Kidney (tissue), 14 donors: Measurements from ENCODE around the gene TPSB2. TPM values are rescaled to one million over a fixed set of nuclear protein-coding genes. Genes with fewer than 3 reads are reported as not detected.

Experiments
- DNase-seq, 5 donors: peaks; one replicate each; pipeline ENCODE4 v3.0.0-alpha.2; 2013 to 2020
- FAIRE-seq: peaks from 2 replicates; lab custom pipeline; 2012; peaks lifted over from hg19 to GRCh38; lab: Jason Lieb, UNC
- H3K27ac ChIP-seq, 2 donors: one replicate each; pipeline ENCODE4 v1.7.0; 2013; ENCODE audit warnings: low read depth in 2 of 2, low read length in 2 of 2, inconsistent platforms in 1 of 2
- H3K27me3 ChIP-seq: one replicate; pipeline ENCODE4 v1.7.1; 2013; ENCODE audit warnings: low read length, inconsistent platforms; ENCODE audit not compliant: control insufficient read depth, insufficient read depth
- H3K36me3 ChIP-seq, 3 donors: one replicate each; pipeline versions ENCODE4 v1.7.0 to v1.7.1; 2013; ENCODE audit warnings: low read length in 3 of 3, control low read depth in 1 of 3, inconsistent platforms in 1 of 3; ENCODE audit not compliant: insufficient read depth in 3 of 3, control insufficient read depth in 2 of 3
- H3K4me1 ChIP-seq, 3 donors: one replicate each; pipeline versions ENCODE4 v1.7.0 to v1.7.1; 2013; ENCODE audit warnings: low read length in 3 of 3, inconsistent platforms in 1 of 3, low read depth in 1 of 3; ENCODE audit not compliant: control insufficient read depth in 2 of 3, insufficient read depth in 2 of 3
- H3K4me3 ChIP-seq, 3 donors: one replicate each; pipeline versions ENCODE4 v1.7.0 to v1.8.1; 2013; ENCODE audit warnings: low read length in 3 of 3, control low read depth in 1 of 3, inconsistent platforms in 1 of 3
- H3K9ac ChIP-seq, 3 donors: one replicate each; pipeline versions ENCODE4 v1.7.0 to v1.7.1; 2013; ENCODE audit warnings: low read length in 3 of 3, control low read depth in 1 of 3, inconsistent platforms in 1 of 3
- H3K9me3 ChIP-seq, 3 donors: one replicate each; pipeline versions ENCODE4 v1.7.0 to v1.7.1; 2013; ENCODE audit warnings: low read length in 3 of 3, control low read depth in 1 of 3, inconsistent platforms in 1 of 3; ENCODE audit not compliant: control insufficient read depth in 2 of 3, insufficient read depth in 1 of 3
- intact Hi-C: fragments of 100-400 bp; cut with DNase I; formaldehyde crosslinking; loops from one replicate; pipeline ENCODE4 v1.11.1; 2022
- polyA plus RNA-seq: library from polyadenylated mRNA; stranded (reverse); fragments of 350-450 nt; fragmentation: Illumina TruSeq; extraction: RNeasy Lipid Tissue Mini Kit (QIAGEN cat#74804); gene quantifications from one replicate; pipeline ENCODE4 v1.2.3, GENCODE V29; 2014; ENCODE audit warnings: low read depth, low replicate concordance; ENCODE audit not compliant: insufficient read depth
- total RNA-seq: library from RNA; stranded (reverse); fragmentation: NEBNext Ultra II Directional; extraction: Animal tissue kit (Norgen Biotek cat#: 25700); gene quantifications from one replicate; pipeline ENCODE4 v1.2.1, GENCODE V29; 2021
- TF ChIP-seq, protein P1 (sequence below): IDR thresholded peaks from 3 replicates; pipeline ENCODE4 v1.5.1; 2012; ENCODE audit warnings: mild to moderate bottlenecking, moderate library complexity, borderline replicate concordance; ENCODE audit not compliant: insufficient read depth; ENCODE audit errors: extremely low read depth
- donor health status: control.
- donor health status: control.
- donor health status: control.
- donor health status: control.
- donor health status: control.
- donor health status: DM: yes; HTN: yes; CAD: no.
- donor health status: Normal renal cell carcinoma (clear cell type).

Gene TPSB2
- total and polyA plus RNA-seq, 2 donors from 2014 or later = 141 TPM; not detected in 1

DNA sequence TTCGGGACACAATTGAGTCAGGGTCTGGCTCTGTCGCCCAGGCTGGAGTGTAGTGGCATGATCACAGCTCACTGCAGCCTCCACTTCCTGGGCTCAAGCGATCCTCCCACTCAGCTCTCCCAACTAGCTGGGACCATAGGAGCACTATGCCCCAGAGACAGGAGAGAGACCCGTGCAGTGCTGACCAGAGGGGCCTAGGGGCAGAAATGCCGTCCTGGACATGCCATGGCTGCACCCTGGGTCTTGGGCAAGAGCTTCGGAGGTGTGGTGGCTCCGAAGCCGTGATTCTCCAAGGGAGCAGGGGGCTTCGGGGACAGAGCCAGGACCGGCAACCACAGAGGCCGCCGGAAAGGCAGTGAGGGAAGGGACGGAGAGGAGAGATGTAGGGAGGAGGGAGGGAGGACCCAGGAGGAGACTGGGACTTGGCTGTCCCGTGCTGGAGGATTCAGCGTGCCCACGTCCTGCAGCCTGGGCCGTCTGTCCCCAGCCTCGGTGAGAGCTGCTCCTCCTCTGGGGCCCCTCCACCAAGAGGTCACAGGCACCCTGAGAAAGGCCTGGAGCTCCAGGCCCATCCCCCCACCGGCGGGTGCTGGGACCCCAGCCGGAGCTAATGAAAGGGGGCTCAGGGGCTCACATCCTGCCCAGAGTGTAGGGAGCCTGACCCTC, 47.8 kb upstream of the TPSB2 start:
- Histone ChIP-seq H3K4me3 (no peak overlapping the region), H3K27me3 (no peaks in the 10 kb centered on the region), H3K4me1 (no peaks in the 10 kb centered on the region), H3K9me3 (no peaks in the 10 kb centered on the region), H3K27ac (no peak overlapping the region), H3K36me3 (no peaks in the 10 kb centered on the region), H3K9ac (no peak overlapping the region)
- FAIRE-seq (no peak), DNase-seq (no peak)
- intact Hi-C loops = no loop called here
- TF ChIP-seq, protein P1, sequence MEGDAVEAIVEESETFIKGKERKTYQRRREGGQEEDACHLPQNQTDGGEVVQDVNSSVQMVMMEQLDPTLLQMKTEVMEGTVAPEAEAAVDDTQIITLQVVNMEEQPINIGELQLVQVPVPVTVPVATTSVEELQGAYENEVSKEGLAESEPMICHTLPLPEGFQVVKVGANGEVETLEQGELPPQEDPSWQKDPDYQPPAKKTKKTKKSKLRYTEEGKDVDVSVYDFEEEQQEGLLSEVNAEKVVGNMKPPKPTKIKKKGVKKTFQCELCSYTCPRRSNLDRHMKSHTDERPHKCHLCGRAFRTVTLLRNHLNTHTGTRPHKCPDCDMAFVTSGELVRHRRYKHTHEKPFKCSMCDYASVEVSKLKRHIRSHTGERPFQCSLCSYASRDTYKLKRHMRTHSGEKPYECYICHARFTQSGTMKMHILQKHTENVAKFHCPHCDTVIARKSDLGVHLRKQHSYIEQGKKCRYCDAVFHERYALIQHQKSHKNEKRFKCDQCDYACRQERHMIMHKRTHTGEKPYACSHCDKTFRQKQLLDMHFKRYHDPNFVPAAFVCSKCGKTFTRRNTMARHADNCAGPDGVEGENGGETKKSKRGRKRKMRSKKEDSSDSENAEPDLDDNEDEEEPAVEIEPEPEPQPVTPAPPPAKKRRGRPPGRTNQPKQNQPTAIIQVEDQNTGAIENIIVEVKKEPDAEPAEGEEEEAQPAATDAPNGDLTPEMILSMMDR = no peak

DNA sequence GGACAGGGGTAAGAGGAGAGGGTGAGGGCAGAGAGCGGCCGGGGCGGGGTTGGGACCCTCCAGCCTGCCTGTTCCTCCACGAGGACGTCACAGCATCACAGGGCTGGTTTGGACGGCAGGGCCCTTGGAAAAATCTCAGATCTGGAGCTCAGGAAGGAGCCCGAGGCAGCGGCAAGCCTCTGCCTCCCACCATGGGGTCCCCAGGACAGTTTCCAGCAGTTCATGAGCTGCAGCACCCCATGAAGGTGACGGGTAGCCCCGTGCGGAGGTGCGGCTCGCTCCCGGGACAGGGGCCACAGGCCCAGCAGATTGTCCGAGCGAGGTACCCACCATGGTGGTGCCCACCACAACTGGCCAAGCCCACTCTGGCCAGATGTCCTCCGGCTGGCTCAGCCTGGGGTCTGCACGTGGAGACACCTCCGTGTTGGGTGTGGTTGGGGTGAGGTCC, 47.2 kb upstream of the TPSB2 start:
- H3K4me3 ChIP-seq = no peak overlapping the region
- H3K27ac ChIP-seq = no peak overlapping the region
- H3K9ac ChIP-seq = no peak overlapping the region
- H3K36me3 ChIP-seq = no peaks in the 10 kb centered on the region
- intact Hi-C loops = no loop called here
- no peaks in the 10 kb centered on the region for H3K9me3 ChIP-seq
- TF ChIP-seq, protein P1 = no peak
- H3K27me3 ChIP-seq = no peaks in the 10 kb centered on the region
- no peaks in the 10 kb centered on the region for H3K4me1 ChIP-seq
- FAIRE-seq (no peak), DNase-seq (no peak)

DNA sequence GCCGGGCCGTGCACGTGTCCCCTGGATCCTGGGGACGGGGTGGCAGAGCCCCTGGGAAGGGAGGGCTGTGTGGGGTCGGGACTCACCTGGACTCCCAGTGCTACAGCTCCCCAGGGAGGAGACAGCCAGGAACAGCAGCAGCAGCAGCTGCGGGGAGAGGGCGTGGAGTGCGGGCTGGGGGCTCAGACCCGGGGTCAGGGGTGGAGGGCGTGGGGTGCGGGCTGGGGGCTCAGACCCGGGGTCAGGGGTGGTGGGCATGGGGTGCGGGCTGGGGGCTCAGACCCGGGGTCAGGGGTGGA, 46.5 kb upstream of the TPSB2 start:
- intact Hi-C loops = no loop called here
- no peak for FAIRE-seq
- no peak for DNase-seq

More for the DNA sequence above, 46.5 kb upstream of the TPSB2 start:
- no peaks in the 10 kb centered on the region for H3K9me3 ChIP-seq
- no peaks in the 10 kb centered on the region for H3K27me3 ChIP-seq
- H3K4me1 ChIP-seq = peaks cover 0 to under 1% (median 0%) of the 10 kb centered on the region in 3 donors
- TF ChIP-seq, protein P1 = no peak
- no peak overlapping the region for H3K27ac ChIP-seq
- no peaks in the 10 kb centered on the region for H3K36me3 ChIP-seq
- no peak overlapping the region for H3K9ac ChIP-seq
- H3K4me3 ChIP-seq = no peak overlapping the region
